Activated CD8-positive, alpha-beta memory T cell treated with anti-CD3 and anti-CD28 coated beads, Interleukin-2, amount 50 U/mL, for 48 hours (primary cell): Measurements from ENCODE around the gene DOCK2.

Source experiments
- DNase-seq: peaks from one replicate; pipeline ENCODE4 v3.0.0-alpha.2; 2020

The DOCK2 gene

DNA sequence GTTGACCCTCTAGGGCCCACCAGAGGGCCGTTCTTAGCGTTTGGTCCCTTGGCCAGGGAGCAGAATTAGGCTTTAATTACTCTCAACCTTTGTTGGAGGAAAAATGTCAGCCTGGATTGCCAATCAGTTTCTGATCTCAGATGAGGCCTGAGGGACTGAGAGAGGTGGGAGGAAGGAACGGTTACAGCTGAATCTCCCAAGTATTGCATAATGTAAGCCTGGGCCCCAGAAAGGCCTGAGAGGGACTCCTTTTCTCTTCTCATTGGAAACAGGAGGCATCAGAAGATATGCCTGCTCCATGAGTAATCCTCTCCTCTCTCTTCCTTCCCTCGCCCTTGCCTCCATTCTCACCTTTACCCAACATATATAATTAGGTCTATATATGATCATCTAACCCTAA is 237.5 kb downstream of the DOCK2 start:
- DNase-seq, result no peak

DNA sequence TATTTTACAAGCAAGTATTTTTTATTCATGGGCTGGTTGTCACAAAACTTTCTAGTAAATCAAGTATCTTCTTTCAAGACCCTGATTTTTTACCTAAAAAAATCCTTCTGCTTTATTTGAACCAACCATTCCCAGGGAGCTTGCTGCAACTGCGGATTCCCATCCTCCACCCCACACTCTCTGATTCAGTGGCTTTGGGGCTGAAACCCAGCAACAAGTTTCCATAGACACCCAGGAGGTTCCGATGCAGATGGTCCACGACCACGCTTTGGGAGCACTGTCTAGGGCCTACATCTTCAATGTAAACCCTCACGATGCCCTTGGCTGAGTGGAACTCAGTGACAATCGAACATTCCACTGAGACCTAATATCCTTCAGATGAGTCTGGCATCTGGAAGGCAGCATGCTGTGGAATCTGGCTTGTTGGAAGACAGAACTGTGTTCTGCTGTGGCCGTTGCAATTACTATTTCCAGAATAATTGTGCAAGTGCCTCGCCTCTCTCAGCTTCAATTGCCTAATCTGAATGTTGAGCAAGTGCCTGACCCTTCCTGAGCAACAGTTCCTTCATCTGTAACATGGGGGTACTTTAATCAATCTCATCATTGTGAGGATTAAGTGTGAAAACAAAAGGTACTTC is 238.1 kb downstream of the DOCK2 start:
- DNase-seq, result no peak

DNA sequence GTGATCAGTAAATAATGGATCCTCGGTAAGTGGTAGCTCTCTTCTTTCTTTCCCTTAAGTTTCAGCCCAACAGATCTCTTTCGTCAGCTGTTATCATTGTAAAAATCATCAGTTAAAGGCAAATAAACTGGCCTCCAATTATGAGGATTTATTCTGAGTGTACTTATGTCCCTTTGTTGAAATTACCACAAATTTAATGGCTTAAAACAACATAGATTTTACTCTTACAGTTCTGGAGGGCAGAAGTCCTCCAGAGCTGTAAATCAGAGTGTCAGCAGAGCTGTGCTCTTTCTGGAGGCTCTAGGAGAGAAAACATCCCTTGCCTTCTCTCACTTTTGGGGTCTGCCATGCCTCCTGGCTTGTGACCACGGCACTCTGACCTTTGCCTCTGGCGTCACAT is 238.7 kb downstream of the DOCK2 start:
- no peak for DNase-seq

DNA sequence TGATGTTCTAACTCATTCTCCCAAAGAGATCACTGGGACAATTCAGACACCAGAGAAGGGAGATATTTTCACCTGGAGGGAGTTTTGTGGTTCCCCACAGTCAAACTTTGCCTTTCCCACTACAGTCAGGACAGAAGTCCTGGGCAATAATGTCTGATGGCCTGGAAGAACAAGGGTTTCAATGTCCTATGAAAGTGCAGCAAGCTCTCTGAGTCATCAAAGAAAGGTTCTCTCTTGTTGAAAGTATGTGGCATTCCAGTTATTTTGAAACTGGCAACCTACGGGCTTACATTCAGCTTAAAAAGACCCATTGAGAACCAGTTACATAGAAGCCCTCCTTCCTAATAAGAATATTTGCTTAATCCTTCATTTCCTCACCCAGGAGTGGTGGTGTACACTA is 239.3 kb downstream of the DOCK2 start:
- DNase-seq, result no peak

DNA sequence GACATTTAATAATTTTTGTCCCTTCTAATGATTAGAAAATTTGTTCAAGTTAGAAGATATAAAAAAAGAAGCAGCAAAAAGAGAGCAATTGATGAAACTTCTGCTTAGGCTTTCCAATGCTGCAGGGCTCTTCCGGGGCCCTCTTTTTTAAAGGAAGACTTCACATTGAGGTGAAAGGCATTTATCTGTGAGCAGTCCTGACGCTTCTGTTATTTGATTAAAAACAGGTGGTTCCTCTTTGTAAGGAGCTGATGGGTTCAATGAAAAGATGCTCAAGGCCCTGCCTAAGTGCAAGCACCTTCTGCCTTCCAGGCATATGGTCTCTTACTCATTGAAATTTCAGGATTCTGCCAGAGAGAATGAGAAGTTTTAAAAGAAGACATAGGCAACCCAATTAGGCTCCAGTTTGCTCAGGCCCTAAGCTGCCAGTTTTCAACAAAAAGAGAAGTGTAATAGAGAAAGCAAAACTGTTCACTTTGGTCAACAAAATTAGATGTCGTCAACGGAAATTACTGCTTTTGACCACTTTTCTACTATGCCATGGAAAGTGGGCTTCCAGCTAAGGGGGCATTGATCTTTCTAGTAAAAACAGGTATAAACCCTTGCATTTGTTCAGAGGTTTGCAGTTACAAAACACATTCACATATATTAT is 243.1 kb downstream of the DOCK2 start:
- DNase-seq, result no peak

DNA sequence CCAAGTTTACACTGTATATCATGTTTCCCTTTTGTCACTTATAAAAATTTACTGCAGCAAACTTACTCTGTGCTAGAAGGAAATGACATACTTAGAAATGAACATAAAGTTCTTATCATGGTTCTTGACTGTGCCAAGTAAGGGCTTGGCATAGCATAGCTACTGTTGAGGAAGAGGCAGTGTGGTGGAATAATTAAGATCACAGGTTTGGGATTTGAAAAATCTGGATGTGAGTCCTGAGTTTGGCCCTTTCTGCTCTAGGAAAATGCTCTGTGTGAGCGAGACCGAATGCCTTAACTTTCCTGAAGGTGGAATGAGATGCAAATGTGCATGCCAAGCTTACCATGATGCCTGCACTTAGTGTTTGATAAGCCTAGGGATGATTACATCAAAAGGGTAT is 243.7 kb downstream of the DOCK2 start:
- DNase-seq, result no peak

DNA sequence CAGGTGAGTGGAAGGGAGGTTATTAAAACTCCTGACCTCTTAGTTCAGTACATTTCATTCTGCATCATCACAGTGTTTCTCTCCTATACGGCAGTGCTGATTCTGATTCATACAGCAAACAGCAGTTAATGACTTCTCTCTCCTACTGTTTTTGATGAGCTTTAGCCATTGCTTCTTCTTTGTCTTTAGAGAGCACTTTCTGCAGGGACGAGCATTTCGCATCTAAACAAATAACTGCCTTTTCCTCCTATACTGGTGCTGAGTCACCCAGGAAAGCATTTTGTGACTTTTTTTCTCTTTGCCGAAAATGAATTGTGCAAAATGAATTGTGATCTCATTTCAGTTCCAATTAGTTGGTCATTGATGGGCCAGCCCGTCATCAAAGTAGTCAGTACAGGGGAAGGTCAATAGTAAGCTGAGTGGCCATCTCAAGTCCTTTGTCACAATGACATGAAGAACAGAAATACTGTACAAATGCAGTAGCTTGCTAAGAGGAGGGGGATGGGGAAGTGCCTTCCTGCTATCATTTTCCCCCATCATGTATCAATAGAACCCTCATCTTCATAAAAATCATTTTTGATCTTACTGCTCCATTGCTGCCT is 244.7 kb downstream of the DOCK2 start:
- no peak for DNase-seq

GRCh38 chr5:169886033-169886432 is 249.0 kb downstream of the DOCK2 start:
- DNase-seq, result no peak

- no peak for DNase-seq
Measured at GRCh38 chr5:169886677-169887076, 249.6 kb downstream of the DOCK2 start.

GRCh38 chr5:169889572-169889971 is 252.5 kb downstream of the DOCK2 start:
- DNase-seq, result no peak

DNA sequence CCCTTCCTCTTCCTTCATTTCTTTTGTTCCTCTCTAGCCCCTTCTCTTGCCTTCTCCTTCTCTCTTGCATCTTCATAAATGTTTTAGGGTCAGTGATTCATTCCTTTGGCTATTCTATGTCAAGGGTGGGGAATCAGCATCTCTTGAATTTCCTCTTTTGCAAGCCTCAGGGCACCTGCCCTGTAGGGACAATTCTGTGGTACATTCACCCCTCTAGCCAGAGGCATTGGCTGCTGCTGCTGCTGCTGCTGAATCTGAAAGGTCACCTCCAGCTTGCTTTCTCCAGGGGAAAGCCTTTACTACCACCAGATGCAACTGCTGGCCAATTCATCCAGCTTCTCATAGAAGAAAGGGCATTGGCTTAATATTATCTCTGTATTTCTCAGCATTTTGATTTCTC is 255.9 kb downstream of the DOCK2 start:
- no peak for DNase-seq

- DNase-seq, result no peak
Measured at GRCh38 chr5:169893571-169893970, 256.5 kb downstream of the DOCK2 start.

GRCh38 chr5:169895926-169896325 is 258.9 kb downstream of the DOCK2 start:
- no peak for DNase-seq

- DNase-seq, result no peak
Measured at GRCh38 chr5:169897481-169897880, 260.4 kb downstream of the DOCK2 start.

DNA sequence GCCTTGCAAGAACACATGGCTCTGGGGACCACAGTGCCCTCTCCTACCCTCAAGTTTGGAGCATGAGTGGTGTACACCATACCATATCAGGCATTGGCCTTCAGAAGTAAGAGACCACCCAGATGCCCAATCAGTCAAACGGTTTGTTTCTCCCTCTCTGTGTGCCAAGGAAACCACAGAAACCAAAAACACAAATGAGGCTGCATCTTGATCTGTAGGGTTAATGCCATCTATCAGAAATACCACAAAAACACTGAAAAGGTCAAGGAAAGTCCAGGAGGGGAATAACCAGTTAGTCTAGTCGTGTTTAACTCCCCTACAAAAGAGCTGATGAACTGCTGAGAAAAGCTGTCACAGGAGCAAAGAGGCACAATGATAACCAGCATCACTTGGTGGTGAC is 264.8 kb downstream of the DOCK2 start:
- DNase-seq, result no peak

DNA sequence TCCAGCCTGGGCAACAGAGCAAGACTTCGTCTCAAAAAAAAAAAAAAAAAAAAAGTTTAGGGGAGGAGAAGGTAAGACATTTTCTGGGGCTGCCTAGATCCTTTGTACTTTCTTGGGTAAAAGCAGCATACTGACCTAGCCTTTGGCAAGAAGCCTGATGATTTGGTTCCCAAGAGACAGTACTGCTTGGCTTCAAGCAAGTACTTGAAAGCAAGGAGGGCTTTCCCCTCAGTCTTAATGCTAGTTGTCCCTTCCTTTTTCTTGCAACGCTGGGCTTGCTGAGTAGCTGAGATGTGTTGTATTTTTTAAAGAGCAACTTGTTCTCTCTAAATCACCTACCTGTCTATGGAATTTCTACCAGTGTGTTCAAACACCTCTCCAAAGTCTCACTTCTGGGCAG is 267.0 kb downstream of the DOCK2 start:
- DNase-seq, result no peak

- DNase-seq, result no peak
Measured at GRCh38 chr5:169904508-169904907, 267.4 kb downstream of the DOCK2 start.

GRCh38 chr5:169905017-169905416 is 267.9 kb downstream of the DOCK2 start:
- DNase-seq, result no peak

GRCh38 chr5:169906745-169907649 is 269.9 kb downstream of the DOCK2 start:
- no peak for DNase-seq

GRCh38 chr5:169908864-169909263 is 271.8 kb downstream of the DOCK2 start:
- DNase-seq, result no peak

- no peak for DNase-seq
Measured at GRCh38 chr5:169909945-169910344, 272.9 kb downstream of the DOCK2 start.

DNA sequence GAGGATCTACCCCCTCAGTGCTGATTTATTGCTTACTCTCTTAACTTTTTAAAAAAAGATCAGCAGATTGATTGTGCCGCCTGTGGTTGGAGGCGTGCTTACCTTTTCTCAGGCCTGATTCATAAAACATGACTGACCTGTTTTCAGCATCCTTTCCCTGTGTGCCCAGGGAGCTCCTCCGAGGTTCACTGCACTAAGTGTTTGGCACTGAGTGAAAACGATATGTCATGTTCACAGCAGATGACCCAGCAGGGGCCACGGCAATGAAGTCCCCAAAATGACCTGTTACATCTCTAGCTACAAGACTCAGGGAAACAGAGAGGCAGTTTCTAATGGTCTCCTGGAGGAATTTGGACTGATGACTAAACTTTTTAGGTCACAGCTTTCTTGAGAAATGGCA is 273.3 kb downstream of the DOCK2 start:
- no peak for DNase-seq

GRCh38 chr5:169911448-169912212 is 274.6 kb downstream of the DOCK2 start:
- no peak for DNase-seq
